HG03060 (cell line): Measurements from ENCODE around the gene FGF5.

Experiments
- ATAC-seq: cut with Tn5 transposase; IDR thresholded peaks from one replicate; pipeline ENCODE4 v1.9.1; 2021; ENCODE audit warnings: low read depth, moderate number of reproducible peaks; ENCODE audit not compliant: unreplicated experiment

Gene FGF5

DNA sequence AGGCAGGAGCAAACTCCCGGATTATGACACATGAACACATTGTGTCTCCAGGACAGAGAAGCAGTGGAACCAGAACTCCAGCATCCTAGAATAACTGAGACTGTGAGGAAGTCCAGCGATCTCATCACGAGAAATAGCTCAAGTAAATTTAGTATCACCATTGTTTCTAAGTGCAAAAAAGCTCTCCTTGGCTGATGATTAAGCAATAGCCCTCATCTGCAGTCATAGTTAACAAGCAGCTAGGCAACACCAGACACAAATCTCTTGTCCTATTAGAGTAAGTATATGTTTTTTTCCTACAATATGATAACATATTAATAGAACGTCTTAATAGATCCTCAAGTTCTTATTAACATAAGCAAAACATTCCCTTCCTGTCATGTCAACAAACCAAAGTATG lies 66.7 kb downstream of the FGF5 start:
- no peak for ATAC-seq

DNA sequence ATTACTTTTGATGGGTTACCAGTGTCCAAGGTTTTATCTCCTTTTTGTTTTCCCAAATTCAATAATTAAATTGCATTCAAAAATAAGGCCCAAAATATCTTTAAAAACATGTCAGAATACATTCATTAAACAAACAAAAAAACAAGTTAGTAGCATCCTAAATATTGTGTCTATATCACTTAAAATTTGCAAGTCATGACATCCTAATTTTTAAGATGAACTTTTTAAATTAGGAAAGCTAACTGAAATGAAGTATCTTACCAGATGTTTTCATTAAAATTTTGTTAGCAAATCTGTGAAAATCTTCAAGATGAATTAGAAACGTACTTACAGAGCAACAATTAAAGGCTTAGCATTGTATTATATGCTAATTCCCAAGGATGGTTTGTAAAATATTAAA lies 68.1 kb downstream of the FGF5 start:
- no peak for ATAC-seq

DNA sequence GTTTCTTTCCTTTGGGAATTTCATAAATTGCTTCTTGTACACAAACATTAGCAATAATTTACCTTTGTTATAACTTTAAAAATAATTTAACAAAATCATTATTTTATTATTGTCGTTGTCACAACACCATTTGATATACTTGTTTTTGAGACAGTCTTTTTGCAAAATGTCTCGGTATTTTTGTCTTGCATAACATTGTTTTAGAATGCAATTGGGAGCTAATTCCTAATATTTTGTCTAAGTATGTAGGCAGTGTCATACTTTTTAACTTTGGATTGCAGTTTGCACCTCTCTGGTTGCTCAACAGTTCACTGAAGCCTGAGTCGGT lies 68.7 kb downstream of the FGF5 start:
- ATAC-seq = no peak

DNA sequence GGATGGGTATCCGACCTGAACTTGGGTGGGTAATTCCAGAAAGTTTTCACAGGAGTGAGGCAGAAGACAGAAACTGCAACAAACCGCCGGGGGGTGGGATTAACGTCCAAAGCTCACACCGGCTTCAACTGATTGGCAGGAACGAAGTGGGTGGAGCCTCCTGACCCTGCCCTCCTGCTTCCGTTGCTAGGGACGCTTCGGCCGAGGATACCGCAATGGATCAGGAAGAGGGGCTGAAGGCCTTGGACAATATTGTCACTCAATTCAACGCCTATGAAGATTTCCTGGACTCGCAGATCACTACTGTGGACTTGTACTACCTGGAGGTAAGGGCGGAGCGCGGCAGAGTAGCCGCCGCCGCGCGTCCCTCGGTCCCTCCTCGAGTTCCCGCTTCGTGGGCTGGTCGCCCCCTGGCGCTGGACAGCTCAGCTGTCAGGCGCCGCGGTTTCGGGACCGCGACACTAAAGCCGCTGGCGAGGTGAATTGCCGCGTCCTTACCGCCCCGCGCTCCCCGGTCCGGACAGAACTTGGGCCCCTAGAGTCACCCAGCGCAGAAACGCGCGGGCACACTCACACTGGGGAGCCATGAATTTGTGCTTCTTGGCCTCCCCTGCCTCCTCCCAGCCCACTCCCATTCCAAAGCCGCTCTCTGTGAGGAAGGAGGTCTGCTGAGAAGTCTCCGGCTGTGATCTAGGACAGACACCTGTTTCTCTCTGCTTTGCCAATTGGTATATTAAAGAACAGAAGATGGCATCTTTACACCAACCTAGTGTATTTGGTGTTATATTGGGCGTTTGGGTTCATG lies 69.3 kb downstream of the FGF5 start, which contains the start of gene CFAP299:
TSS of gene CFAP299 (plus strand) at position 177 of the 805 bp plus-strand sequence.
- ATAC-seq = peak; percentile 91

DNA sequence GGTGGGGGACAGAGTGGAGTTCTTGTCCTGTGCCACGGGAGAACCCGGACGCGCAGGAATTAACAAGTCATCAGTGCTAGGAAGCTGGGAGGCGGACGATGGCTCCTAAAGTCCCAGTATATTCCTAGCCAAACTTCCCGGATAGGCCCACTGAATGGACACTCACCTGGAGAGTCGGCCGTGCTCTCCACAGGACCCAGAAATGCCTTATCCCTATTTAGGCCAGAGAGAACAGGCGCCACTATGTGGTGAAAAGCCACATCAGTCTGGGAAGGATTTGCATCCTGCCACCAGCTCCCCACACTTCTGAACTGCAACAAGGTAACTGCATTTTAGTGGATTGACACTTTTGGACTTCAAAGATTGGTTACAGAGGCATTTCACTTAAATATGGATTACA lies 70.1 kb downstream of the FGF5 start:
- no peak for ATAC-seq

DNA sequence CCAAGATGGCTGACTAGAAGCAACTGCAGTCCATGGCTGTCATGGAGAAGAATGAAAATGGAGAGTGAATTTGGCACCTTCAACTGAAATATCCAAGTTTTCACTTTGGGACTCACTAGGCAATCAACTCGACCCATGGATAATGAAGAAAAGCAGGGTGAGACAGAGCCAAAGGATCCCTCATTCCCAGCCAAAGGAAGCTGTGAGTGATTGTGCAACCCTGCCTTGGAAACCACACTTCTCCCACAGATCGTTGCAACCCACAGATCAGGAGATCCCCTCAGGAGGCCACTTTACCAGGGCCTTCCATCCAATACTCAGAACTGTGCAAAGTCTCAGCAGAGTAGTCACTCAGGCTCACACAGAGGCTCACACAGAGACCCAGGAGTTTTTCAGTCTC lies 73.6 kb downstream of the FGF5 start:
- ATAC-seq = no peak
